GM21526 (cell line): ENCODE data around the gene EMILIN3.
"Not testable (repeated sequence)": the region's sequence is repeated elsewhere in the genome, so short reads cannot be mapped to it uniquely, and the experiment has no call there.

Experiments used
- ATAC-seq: cut with Tn5 transposase; IDR thresholded peaks from one replicate; pipeline ENCODE4 v1.9.1; 2021; ENCODE audit warnings: moderate library complexity; ENCODE audit not compliant: unreplicated experiment, low FRiP score

Gene EMILIN3

DNA sequence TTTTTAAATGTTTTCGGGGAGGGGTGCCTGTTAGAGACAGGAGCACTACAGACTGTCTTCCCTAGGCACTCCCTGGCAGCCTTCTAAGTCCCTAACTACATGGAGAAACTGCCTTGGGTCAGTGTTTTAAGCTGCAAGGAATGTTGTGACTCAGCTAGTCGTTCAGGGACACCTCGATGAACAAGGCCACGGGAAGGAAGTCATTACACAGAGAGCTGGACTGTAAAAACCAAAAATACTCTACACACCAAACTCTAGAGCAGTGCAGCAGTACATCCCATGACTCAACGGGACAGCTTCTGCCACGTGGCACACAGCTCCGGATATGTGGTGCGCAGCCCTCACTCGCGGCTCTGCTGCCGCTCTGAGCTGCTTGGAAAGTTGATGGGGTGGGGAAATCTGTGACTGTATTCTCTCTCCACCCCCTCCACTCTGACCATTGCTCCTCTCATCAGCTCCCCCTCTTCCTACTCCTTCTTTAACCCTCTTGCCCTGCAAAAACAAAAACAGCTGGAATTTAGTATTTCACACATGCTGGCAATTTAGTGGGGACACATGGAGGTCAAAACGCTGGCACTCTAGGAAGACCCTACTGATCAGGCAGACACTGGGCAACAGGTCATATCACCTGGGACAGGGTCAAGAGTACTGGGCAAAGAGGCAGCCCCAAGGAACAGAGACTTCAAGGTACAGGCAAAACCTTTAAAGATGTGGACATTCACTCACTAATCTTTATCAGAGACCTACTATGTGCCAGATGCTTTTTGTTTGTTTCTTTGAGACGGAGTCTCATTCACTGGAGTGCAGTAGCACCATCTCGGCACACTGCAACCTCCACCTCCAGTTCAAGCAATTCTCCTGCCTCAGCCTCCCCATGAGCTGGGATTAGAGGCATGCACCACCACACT is 36.9 kb downstream of the EMILIN3 start:
- ATAC-seq = peak; percentile 75

DNA sequence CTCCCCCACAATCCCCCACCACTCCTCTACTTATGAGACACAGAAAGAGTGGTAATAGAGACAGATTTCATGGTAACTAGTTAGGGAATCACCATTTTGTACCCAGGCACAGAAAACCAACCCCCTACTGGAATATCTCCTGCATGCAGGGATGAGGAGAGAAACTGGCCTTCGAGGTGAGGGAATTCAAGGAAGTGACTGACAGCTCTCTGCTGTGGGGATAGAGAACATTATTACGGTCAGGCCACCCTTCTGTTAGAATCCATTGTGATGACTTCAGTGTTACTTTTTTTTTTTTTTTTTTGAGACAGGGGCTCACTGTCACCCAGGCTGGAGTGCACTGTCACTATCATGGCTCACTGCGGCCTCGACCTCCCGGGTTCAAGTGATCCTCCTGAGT is 39.4 kb downstream of the EMILIN3 start:
- no peak for ATAC-seq

- no peak for ATAC-seq
Observed at GRCh38 chr20:41320976-41321375, 45.6 kb downstream of the EMILIN3 start.

- ATAC-seq = no peak
Observed at GRCh38 chr20:41320441-41320840, 46.2 kb downstream of the EMILIN3 start.

GRCh38 chr20:41318271-41318649 is 48.4 kb downstream of the EMILIN3 start:
- no peak for ATAC-seq

DNA sequence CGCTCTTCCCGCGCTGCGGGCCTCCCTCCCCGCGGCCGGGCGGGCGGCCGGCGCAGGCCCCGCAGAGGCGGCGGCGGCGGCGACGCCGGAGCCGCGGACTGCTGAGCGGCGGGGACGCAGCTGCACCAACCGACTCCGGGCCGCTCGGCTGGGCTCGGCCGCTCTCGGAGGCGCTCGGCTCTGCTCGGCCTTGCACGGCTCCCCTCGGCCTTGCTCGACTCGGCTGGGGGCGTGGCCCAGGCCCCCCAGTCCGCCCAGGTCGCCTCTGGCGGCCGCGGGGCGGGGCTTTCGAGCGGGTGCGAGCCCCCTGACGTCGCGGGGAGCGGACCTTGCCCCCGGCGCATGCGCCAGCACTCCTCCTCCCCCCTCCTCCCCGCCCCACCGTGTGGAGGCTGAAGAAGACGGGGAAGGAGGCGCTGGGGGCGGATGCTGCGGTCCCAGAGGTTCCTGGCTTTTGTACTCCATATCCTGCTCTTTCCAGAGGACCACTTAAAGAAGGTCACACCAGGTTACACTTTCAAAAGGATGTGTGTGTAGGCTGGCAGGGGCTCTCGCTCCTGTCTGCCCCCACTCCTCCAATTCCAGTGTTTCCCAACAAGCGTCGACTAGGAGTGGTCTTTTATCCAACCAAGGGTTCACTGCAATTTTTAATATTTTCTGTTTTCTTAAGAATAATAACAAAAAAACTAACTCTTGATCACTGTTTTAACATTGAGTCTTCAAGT is 48.9 kb downstream of the EMILIN3 start, which contains the start of gene ZHX3:
ZHX3 (minus strand) TSS at position 186 of the 725 bp plus-strand sequence. CDS start 112,815 bp downstream, outside the sequence.
- ATAC-seq = peak; percentile 97

DNA sequence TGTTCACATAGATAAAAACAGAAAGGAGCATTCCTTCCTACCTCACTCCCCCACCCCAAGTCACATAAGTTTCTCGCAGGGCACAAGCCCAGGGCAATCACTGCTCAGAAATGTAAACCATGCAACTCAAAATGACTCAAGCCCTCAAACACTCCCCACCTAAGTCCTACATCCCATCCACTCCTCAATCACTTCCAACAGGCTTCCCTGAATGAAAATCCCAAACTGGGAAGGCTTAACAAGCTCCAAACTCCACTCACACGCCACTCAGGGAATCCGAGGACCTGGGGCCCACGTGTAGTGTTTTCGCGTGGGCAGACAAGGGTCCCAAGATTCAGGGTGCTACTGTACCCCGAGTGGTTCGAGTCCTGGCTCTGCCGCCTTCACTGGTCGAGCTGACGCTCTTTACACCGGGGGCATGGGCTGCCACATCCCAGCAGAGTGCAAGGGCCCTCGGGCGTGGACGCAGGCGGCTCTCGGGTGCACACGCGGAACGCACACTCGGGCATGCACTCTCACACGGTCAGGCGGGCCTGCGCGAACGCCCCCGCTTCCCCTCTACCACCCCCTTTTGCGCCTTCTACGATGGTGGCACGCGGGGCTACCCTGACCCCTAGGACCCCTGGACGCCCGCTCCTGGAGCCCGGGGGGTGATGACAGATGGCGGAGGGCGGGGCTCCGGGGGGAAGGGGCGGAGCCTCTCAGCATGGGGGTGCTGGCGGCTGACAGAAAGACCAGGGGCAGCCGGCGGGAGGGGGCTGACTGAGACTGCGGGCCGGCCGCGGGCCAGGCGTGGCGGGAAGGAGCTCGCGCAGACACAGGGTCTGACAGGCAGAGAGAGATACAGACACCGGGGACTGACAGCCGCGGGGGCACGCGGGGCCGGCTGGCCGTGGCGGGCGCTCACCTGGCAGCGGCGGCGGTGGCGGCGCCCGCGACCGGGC is 49.7 kb downstream of the EMILIN3 start:
- ATAC-seq = peak; percentile 50

- no peak for ATAC-seq
Observed at GRCh38 chr20:41316051-41316450, 50.6 kb downstream of the EMILIN3 start.

DNA sequence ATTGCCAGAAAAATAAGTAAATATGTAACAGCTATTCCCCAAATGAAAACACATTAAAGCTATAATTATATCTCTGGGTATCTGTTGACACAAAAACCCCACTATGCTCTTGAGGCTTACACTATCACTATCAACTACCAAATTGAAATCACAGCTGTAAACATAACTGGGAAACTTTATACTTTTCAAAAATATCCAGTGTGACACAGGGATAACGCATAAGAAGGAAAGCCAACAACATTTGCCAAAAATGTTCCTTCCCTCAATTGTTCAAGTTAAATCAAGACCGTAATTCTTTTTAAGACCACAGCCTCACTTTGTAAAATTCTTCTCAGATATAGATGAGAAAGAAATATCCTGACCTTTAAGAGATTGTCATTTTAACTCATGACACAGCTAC is 52.2 kb downstream of the EMILIN3 start:
- no peak for ATAC-seq

DNA sequence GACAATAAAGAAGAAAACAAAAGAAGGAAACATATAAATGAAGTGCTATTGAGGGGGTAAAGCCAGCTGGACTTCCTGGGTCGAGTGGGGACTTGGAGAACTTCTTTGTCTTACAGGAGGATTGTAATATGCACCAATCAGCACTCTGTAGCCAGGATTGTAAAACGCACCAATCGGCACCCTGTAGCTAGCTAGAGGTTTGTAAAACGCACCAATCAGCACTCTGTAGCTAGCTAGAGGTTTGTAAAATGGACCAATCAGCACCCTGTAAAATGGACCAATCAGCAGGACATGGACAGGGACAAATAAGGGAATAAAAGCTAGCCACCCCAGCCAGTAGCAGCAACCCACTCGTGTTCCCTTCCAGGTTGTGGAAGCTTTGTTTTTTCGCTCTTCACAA is 54.6 kb downstream of the EMILIN3 start:
- ATAC-seq = not testable (repeated sequence)
